Cerebellar nuclear complex (tissue), 1 donor: Measurements from ENCODE around the gene EPB41L2.

Experiments used
- DNase-seq, 2 experiments: peaks; one replicate each; lab custom pipeline; 2025; lab: John Stamatoyannopoulos, UW

EPB41L2 gene

DNA sequence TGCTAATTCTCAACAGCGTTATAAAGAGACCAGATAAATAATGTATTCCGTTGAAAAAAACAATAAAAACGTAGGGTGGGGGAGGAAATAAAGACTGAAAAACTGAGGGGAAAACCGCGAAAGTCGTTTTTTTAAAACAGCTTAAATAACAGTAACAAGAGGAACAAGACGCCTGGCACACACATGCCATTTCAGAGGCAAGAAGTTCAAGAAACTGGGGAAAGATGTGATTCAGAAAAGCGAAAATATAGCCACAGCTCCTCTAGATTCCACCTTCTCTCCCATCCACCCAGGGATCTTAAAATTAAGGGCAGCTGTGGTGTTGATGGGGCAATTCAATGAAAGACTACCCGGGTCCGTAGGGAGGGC, 1.3 kb downstream of the EPB41L2 start:
- no peak for DNase-seq

DNA sequence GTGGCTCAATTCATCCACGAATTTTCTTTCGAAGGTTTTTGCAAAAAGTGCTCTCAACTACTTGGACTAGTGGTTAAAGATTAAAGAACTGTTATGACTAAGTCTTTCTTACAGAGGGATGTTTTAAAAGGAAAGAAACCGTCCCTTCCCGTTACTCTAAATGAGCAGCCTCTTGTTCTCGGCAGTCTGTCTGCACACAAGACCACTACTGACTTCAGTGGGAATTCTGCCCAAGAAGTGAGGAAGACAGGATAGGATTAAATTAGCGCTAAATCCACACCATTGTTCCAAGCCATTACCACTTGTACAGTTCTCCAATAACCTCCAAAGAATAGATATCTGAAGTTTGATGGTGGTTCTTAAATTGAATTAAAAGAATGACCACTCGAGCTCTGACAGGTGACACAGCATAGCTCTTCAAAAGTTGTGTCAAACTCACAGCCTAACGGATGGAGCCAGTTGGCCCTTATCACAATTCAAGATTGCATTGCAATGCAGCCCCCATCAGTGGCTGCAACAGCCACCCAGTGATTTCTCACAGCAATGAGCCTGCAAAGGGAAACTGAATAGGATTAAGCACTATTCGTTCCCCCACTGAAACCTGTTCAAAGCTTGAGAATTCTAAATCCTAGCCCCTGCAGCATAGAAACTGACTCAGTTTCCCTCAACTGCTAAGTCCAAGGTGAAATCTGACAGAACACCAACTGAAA, 1.8 kb downstream of the EPB41L2 start:
- DNase-seq = no peak

DNA sequence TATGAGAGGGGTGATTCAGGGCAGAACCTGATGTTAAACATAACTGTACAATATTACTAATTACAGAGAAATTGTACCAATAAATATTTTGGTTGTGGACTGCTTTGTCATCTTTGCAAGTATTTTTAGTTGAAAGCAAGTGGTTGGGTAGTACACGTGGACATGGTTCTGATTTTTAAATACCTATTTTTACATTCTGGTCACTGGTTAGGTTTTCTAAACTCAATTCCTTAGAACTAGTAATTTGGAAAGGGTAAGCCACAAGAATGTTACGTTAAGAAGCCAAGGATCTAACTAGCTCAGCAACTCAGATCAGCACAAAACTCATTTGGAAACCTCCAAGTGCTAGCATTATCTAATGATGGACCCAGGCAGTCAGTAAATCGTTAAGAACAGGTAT, 2.7 kb downstream of the EPB41L2 start:
- no peak for DNase-seq

DNA sequence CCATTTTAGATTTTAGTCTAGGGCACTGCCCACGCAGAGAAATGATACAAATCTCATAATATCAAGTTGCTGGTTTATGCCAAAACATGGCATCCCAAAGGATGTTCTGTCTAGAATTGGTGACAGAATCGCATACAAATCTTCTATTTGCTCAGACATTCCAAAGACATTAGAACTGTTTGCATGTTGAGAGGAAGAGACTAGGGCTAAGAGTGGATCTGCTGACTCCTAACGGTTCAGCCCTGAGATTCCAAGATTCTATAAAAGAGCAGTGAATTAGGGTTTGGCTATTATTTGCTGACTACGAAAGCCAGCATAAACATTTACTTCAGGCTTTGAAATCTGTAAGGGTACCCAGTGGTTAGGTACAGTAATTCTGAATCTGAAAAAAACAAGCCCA, 3.6 kb downstream of the EPB41L2 start:
- DNase-seq = no peak

DNA sequence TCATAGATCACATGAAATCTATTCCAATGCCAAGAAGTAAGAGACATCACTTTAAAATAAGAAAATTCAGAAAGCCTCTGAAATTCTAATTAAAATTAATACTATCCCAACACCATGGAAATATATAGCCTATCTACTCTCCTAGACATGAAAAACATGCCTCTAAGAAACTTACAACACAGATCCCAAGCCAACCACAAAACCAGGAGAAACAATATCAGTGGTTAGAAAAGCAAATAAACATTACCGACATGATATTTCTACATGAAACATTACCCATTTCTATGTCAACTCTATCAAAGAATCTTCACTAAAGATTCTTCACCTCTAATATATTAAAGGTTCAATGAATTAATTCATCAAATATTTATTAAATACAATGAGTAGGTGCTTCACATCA, 4.8 kb downstream of the EPB41L2 start:
- no peak for DNase-seq

DNA sequence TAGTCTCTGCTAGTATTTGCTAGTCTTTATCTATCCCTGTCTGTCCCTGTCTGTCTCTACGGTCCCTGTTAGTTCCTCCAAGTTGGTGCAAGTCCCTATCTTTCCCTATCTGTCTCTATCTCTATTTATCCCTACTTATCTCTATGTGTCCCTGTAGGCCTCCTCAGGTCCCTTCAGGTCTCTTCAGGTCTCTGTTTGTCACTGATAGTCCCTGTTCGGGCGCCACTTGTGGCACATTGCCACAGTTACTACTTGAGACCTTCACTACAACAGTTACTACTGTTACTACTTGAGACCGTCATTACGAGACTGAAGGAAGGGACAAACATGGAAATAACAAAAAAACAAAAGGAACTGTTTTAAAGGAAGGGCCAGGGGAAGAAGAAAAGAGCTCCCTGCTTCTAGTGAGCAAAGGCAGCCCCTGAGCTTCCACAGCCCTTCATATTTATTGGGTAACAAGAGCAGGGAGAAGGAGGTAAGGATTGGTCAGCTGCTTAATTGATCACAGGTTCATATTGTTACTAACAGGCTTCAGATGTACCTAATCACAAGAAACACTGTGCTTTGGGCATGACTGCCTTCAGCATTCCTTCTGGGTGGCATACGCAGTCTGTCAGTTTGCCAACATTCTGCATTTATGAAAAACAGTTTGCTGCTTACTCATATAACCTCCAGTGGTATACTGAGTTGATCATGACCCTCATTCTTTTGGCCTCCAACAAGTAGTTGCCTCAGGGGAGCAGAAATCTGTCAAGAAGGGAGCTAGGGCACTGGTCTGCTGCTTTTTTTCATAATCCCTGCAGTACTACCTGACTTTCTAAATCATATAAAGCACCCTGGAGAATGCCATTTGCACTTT, 8.4 kb downstream of the EPB41L2 start:
- no peak for DNase-seq

DNA sequence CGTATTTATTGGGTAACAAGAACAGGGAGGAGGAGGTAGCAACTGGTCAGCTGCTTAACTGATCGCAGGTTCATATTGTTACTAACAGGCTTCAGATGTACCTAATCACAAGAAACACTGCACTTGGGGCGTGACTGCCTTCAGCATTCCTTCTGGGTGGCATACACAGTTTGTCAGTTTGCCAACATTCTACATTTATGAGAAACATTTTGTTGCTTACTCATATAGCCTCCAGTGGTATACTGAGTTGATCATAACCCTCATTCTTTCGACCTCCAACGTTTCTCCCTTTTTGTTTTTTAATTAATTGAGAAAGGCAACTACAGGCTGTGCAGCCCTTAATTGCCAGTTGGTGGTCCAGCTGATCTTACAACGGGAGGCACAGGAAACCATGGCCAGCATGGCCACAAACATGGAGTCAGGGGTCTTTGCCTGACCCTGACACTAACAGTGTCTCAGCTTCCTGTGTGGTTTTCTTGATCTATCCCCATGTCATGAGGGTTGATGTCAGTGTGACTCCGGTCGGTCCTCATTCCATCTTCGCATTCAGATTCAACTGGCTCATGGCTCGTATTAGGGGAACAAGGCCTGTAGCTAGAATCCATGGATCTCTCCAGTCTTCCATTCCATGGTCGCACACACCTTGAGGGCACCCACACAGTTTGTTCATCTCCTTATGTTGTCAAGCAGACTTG, 9.4 kb downstream of the EPB41L2 start:
- no peak for DNase-seq

DNA sequence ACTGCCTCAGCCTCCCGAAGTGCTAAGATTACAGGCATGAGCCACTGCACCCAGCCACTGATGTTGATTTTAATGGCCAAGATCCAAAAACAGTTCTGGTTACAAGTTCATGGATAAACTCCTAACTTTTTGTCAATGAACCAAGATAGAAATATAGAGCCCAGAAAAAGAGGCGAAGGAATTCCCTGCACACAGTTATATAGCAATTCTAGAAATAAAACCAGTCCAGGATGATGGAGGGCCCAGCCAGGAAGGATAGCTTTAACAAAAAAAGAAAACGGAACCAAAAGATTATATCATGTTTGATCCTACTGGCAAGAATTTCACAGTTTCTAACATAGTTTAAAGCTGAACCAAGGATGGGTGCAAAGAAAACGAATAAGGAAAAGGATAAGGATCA, 10.9 kb downstream of the EPB41L2 start:
- DNase-seq = no peak

DNA sequence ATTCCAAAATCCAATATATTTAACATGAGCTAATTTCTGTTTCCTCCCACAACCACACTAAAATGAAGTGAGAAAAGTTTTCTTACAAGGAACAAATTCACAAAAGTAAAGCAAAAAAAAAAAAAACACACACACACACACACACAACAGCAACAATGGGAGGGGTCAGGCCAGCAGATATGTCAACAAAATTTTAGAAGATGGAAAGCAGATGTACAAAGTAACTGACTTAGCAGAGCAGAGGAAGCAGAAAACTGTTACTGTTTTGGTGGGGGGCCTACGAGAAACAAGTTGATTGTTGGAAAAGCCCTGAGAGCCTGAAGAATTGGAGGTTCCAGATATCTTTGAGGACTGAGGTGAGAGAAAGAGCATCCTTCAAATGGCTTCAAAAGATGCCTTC, 11.7 kb downstream of the EPB41L2 start:
- DNase-seq = no peak

DNA sequence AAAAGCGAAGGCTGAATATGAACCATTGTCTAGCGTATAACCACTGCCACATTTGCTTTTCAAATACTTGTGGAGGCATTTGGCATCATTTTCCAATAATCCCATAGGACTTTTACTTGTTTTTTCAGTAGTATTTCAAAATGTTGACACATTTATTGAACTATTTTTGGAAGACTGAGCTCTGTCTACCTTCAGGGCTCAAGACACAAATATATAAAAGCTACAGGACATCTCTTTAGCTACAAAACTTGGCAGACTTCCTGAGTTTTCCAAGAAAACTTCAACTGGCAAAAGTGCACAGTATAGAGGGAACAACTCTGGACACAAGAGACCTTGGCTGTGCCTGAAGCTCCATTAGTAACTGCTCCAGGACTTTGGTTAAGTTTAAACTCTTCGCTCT, 13.4 kb downstream of the EPB41L2 start:
- no peak for DNase-seq

DNA sequence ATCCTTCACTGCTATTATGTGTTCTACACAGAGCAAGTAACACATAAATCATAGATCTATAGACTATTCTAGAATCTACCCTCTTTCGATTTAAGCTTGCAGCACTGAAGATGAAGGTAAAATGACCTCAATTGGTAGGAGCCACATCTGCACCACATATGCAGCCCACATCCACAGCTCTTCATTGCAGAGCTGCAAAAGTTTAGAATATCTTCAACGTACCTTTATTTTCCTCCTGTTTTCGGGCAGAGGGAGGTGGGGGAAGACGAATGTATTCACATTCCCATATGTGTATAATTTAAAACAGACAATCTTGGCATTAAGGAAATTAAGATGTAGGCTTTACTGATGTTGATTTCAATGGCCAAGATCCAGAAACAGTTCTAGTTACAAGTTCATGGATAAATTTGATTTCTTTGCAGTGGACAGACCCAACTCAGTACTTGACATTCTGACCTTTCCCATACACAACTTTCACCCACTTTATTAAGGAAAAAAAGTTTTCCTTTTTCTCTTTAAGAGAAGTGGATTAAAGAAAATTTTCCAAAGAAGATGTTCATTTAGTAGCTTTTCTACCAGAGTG, 14.0 kb downstream of the EPB41L2 start:
- DNase-seq = no peak

DNA sequence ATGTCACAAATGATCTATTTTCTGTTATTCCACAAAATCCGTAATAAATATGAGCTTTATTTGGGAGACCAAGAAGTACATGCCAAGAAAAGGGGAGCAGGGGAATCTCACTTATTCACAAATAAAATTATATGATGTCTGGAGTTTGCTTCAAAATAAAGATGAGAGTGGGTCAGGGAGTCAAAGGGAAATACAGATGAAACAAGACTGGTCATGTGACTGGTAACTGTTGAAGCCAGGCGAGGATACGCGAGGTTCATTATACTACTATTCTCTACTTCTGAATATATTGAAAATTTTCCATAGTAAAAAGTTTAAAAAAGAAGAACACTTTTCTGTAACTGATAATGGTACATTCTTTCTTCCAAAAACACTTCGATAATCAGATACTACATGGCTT, 14.6 kb downstream of the EPB41L2 start:
- DNase-seq = no peak

DNA sequence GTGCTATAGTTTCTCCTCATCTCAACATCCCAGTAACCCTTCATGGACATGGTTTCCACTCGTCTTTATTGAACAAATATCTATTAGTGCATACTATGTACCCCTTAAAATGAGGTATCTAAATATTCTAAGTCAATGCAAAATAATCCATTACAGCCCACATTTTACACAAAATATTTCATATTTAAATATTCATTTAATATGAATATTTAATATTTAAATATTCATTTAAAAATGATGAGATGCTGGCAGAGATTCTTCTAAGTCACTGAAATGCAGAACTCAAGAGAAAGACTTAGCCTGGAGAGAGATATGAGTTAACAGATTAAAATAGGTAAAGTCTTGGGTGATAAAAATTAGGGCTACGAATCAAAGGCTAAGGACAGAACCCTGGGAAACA, 17.9 kb downstream of the EPB41L2 start:
- no peak for DNase-seq

DNA sequence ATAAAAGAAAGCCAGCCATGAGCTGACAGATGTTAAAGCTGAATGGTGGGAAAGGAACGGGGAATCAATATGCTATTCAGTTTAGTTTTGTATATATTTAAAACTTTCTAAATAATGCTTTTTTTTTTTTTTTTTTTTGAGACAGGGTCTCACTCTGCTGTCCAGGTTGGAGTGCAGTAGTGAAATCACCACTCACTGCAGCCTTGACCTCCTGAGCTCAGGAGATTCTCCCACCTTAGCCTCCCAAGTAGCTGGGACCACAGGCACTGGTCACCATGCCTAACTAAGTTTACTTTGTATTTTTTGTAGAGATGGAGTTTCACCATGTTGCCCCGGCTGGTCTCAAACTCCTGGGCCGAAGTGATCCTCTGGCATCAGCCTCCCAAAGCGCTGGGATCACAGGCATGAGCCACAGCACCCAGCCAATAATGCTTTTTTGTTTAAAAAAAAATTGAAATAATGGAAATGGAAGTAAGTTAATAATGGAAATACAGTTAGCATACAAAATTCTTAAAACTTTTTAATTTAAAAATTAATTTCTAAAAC, 19.1 kb downstream of the EPB41L2 start:
- DNase-seq = no peak

DNA sequence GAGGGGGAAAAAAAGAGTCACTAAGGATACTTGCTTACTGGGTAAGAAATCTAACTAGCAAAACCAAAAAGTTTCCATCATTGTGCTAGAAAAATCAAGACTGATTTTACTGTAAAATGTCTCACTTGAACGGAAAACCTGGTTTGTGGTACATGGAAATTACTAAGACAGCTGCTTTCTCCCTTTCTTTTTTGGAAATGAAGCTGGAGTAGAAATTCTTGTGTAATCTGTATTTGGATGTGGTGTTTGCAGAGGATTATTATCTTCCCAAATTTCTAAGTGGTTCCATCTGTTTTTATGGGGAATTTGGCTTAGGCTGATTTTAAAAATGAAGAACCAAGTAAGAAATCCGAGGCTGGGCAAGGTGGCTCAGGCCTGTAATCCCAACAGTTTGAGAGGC, 20.4 kb downstream of the EPB41L2 start:
- DNase-seq = no peak

DNA sequence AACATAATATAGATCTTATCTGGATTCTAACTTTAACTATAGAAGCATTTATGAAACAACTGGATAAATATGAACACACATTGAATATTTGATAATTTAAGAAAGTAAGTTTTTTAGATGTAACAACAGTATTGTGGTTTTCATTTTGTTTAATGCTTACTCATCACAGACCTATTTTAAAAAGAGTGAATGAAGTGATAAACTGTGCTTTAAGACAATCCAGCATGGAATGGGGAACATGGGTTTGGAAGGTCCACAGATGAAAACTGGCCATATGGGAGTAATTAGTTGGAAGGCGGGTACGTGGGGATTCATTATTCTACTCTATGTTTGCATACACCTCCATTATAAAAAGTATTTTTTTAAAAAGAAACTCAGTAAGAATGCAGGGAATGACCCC, 21.2 kb downstream of the EPB41L2 start:
- no peak for DNase-seq

DNA sequence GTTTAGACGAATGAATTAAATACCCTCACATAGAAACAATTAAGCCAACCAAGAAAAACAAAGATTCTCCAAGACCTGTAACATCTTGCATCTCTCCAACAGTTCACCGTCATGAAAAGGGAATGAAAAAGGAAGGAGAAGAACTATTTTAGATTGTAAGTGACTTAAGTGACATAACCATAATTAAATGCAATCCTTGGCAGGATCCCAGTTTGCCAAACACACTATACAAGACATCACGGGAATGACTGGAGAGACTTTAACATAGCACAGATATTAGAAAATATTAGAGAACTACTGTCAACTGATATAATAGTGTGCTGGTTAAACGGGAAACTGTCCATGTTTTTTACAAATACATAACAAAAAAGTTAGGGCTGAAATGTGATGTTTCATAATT, 22.2 kb downstream of the EPB41L2 start:
- no peak for DNase-seq

DNA sequence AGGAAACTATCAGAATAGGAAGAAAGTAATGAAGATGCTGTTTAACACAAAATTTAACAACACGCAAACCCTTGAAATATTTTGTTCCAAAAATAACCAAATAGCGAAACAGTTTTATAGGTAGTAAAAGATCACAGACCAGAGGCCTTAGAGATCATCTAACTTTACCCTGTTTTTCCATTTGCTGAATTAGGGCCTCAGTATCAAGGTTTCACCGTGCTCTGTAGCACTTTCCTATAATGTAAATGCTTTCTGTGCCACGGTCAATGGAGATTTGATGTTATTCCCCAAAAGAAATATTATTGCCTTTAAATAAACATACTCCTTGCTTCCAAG, 23.7 kb downstream of the EPB41L2 start:
- no peak for DNase-seq

DNA sequence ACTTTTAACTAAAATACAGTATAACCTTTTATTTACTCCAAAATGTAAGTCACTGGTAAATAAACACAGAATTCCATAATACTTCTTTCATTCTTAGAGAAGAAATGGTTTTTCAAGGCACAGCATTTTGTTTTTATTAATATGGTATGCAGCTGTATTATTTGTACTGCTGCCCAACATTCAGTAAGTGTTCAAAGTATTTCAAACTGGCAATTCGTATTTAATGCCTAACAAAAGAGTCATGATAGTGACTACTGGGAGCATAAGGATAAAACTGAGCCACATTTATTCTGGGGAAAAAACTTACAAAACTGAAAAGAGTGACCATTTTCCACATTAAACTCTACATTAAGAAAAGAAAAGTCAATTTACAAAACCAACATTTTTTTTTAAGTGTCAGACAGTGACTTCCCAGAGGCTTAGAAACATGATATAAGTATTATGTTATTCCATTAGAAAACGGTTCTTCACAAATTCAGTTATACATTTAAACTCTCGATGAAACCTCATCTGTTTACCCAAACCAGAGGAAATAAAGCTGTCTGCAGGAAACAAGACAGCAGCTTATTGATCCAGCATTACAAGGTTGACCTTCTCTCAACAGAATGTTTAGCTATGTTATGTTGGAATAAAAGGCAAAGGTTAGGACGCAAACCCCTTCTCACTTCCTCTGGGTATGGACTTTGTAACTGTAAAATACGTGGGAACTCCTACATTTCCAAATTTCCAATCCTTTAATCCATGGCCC, 24.3 kb downstream of the EPB41L2 start:
- no peak for DNase-seq

DNA sequence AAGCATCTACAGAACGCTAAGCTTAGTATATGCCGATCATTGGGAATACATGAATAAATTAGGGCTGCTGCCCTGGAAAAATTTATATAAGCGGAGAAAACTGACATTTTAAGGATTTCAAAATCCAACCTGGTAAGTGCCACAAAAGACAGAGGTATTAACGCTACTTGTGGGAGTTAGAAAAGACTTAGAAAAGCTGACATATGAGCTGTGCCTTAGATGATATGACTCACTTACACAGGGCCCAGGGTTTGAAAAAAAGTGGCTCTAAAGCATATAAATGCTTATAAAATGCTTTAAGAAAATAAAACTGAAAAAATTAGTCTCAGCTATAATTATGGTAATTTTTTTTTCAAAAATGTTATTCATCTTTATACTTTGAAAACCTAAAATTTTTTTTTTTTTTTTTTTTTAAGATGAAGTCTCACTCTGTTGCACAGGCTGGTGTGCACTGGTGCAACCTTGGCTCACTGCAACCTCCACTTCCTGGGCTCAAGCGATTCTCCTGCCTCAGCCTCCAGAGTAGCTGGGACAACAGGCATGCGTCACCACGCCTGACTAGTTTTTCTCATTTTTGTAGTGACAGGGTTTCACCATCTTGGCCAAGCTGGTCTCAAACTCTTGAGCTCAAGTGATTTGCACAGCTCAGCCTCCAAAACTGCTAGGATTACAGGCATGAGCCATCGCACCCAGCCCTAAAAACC, 25.7 kb downstream of the EPB41L2 start:
- DNase-seq = no peak

DNA sequence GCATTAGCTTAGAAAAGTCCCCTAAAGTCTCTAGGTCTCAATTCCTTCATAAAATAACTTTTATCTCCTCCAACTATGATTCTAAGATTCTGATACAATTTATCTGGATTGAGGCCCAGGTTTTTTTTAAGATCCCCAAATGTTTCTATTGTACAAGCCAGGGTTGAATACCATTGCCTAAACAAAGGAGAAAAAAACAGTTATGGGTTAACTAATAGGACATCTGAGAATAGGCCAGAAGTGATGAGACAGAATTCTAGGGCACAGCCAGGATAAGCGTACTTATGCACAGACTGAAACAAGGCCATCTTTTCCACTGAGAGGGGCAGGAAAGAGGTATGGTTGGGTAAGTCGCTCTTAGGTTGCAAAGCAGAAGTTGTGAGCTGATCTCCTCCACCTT, 26.4 kb downstream of the EPB41L2 start:
- DNase-seq = no peak
